Osteocyte (in vitro differentiated cells): ENCODE results near the gene CDKN2C. TPM values are rescaled to one million over a fixed set of nuclear protein-coding genes. Genes with fewer than 3 reads are reported as not detected.
"Not testable (repeated sequence)": the region's sequence is repeated elsewhere in the genome, so short reads cannot be mapped to it uniquely, and the experiment has no call there.

ENCODE experiments used
- DNase-seq: peaks from one replicate; pipeline ENCODE4 v3.0.0; 2021; ENCODE audit warnings: mixed read lengths; ENCODE audit not compliant: unreplicated experiment; ENCODE audit errors: extremely low spot score
- H3K27ac Mint-ChIP-seq: one replicate; pipeline ENCODE4 v1.8.0; 2021; ENCODE audit warnings: mild to moderate bottlenecking, mixed read lengths; ENCODE audit not compliant: unreplicated experiment
- H3K27me3 Mint-ChIP-seq: one replicate; pipeline ENCODE4 v1.8.0; 2021; ENCODE audit warnings: mixed read lengths; ENCODE audit not compliant: unreplicated experiment
- H3K36me3 Mint-ChIP-seq: one replicate; pipeline ENCODE4 v1.8.0; 2021; ENCODE audit warnings: mixed read lengths; ENCODE audit not compliant: unreplicated experiment
- H3K4me1 Mint-ChIP-seq: one replicate; pipeline ENCODE4 v1.8.0; 2021; ENCODE audit warnings: mixed read lengths; ENCODE audit not compliant: unreplicated experiment
- H3K4me3 Mint-ChIP-seq: one replicate; pipeline ENCODE4 v1.8.0; 2021; ENCODE audit warnings: mild to moderate bottlenecking, moderate library complexity, mixed read lengths; ENCODE audit not compliant: unreplicated experiment
- H3K9me3 Mint-ChIP-seq: one replicate; pipeline ENCODE4 v1.8.0; 2021; ENCODE audit warnings: mixed read lengths; ENCODE audit not compliant: unreplicated experiment
- total RNA-seq: library from RNA; stranded (reverse); gene quantifications from 2 replicates; pipeline ENCODE4 v1.2.1, GENCODE V29; 2021
- TF ChIP-seq, protein P1 (sequence below): fragments of 200-600 bp; sonication (generic); IDR thresholded peaks from 2 replicates; pipeline ENCODE4 v1.5.0; 2021; ENCODE audit warnings: antibody characterized with exemption, mild to moderate bottlenecking, moderate library complexity

Gene CDKN2C
- total RNA-seq, 1 donor from 2014 or later, result 9.2 TPM

DNA sequence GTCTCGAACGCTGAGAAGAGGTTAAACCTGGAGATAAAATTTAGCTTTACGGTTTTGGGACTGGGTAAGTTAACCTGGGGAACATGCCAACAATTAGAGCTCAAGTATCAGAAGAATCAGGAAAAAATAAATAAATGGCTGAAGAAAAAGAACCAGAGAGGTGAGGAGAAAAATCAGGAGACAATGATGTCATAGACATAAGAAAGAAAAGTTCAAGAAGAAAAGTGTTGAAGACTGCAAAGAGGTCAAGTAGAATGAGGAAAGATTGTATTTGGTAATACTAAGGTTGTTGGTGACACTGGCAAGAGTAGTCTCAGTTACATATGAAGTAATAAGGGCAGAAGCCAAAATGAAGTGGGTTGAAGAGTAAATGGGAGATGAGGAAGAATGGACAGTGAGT lies 26.0 kb downstream of the CDKN2C start:
- Mint-ChIP-seq H3K27me3 (peaks cover 48% of the 10 kb centered on the region), H3K4me1 (no peaks in the 10 kb centered on the region), H3K9me3 (no peaks in the 10 kb centered on the region), H3K36me3 (no peaks in the 10 kb centered on the region), H3K27ac (no peak overlapping the region), H3K4me3 (no peak overlapping the region)
- DNase-seq, result no peak
- TF ChIP-seq, protein P1, sequence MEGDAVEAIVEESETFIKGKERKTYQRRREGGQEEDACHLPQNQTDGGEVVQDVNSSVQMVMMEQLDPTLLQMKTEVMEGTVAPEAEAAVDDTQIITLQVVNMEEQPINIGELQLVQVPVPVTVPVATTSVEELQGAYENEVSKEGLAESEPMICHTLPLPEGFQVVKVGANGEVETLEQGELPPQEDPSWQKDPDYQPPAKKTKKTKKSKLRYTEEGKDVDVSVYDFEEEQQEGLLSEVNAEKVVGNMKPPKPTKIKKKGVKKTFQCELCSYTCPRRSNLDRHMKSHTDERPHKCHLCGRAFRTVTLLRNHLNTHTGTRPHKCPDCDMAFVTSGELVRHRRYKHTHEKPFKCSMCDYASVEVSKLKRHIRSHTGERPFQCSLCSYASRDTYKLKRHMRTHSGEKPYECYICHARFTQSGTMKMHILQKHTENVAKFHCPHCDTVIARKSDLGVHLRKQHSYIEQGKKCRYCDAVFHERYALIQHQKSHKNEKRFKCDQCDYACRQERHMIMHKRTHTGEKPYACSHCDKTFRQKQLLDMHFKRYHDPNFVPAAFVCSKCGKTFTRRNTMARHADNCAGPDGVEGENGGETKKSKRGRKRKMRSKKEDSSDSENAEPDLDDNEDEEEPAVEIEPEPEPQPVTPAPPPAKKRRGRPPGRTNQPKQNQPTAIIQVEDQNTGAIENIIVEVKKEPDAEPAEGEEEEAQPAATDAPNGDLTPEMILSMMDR, result no peak

DNA sequence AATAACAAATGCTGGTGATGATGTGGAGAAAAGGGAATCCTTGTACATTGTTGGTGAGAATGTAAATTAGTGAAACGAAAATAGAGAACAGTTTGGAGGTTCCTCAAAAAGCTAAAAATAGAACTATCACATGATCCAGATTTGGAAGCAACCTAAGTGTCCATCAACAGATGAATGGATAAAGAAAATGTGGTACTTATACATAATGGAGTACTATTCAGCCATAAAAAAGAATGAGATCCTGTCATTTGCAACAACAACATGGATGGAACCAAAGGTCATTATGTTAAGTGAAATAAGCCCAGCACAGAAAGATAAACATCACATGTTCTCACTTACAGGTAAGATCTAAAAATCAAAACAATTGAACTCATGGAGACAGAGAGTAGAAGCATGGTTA lies 29.3 kb downstream of the CDKN2C start:
- not testable (repeated sequence) for H3K4me1 Mint-ChIP-seq, H3K9me3 Mint-ChIP-seq, DNase-seq, H3K4me3 Mint-ChIP-seq, H3K36me3 Mint-ChIP-seq, H3K27ac Mint-ChIP-seq
- H3K27me3 Mint-ChIP-seq, result peaks cover 58% of the 10 kb centered on the region

DNA sequence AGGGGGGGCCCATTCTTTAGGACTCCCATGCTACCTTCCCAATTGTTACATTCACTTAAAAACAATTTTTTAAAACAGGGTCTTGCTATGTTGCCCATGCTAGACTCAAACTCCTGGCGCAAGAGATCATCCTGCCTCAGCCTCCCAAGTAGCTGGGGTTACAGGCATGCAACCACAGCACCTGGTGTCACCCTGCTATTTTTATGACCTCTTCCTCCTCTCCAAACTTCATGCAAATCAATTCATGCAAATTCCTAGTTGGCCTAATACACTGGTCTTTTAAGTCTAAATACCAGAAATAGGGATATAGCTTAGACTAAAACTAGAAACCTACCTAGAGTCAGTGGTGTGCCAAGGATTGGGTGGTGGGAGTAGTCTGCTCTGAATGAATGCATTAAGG lies 30.1 kb downstream of the CDKN2C start:
- no peak overlapping the region for H3K4me3 Mint-ChIP-seq
- H3K27me3 Mint-ChIP-seq, result peaks cover 59% of the 10 kb centered on the region
- DNase-seq, result no peak
- H3K9me3 Mint-ChIP-seq, result no peaks in the 10 kb centered on the region
- no peaks in the 10 kb centered on the region for H3K36me3 Mint-ChIP-seq
- TF ChIP-seq, protein P1, result no peak
- H3K27ac Mint-ChIP-seq, result no peak overlapping the region
- no peaks in the 10 kb centered on the region for H3K4me1 Mint-ChIP-seq

DNA sequence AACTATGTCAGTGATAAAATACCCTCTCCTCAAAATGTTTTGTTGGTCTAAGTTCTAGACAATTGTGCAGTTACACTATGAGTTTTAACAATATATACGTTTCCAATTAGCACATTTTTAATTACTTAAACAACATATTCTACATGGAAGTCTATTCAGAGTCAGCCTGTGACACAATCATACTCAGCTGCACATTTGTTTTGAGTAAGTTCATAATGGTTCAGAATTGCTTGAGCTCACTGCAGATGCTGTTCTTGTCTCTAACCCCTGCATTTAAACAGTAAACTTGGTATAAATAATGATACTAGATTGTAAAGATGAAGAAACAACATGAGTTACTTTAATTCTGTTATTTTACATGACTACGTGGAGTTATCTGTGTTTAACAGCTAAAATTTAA lies 30.6 kb downstream of the CDKN2C start:
- no peak overlapping the region for H3K27ac Mint-ChIP-seq
- no peak for DNase-seq
- peaks cover 58% of the 10 kb centered on the region for H3K27me3 Mint-ChIP-seq
- TF ChIP-seq, protein P1, result no peak
- H3K4me3 Mint-ChIP-seq, result no peak overlapping the region
- no peaks in the 10 kb centered on the region for H3K36me3 Mint-ChIP-seq
- no peaks in the 10 kb centered on the region for H3K4me1 Mint-ChIP-seq
- H3K9me3 Mint-ChIP-seq, result no peaks in the 10 kb centered on the region

DNA sequence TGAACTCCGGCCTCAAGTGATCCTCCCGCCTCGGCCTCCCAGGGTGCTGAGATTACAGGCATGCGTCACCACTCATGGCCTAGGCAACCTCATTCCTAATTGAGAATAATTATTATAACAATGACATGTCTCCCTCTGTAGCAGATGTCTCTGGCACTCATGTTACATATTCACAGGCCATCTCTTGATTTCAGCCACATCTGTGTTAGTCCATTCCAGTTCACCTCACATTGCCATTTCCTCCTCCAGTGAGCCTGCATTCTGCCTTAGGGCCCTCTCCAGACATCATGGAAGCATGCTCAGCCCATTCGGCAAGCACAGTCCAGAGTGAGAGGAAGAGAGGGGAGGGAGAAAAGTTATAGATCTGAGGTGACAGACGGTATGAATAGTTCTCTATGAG lies 32.5 kb downstream of the CDKN2C start:
- H3K36me3 Mint-ChIP-seq, result no peaks in the 10 kb centered on the region
- TF ChIP-seq, protein P1, result no peak
- no peaks in the 10 kb centered on the region for H3K4me1 Mint-ChIP-seq
- H3K9me3 Mint-ChIP-seq, result peaks cover 5% of the 10 kb centered on the region
- peaks cover 55% of the 10 kb centered on the region for H3K27me3 Mint-ChIP-seq
- no peak overlapping the region for H3K4me3 Mint-ChIP-seq
- no peak overlapping the region for H3K27ac Mint-ChIP-seq
- DNase-seq, result no peak

DNA sequence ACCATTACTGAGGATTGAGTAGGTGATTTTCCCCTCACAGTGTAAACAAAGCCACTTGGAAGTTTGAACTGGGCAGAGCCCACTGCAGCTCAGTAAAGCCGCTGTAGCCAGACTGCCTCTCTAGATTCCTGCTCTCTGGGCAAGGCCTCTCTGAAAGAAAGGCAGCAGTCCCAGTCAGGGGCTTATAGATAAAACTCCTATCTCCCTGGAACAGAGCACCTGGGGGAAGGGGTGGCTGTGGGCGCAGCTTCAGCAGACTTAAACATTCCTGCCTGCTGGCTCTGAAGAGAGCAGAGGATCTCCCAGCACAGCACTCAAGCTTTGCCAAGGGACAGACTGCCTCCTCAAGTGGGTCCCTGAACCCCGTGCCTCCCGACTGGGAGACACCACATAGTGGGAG lies 35.5 kb downstream of the CDKN2C start:
- not testable (repeated sequence) for H3K36me3 Mint-ChIP-seq, H3K4me3 Mint-ChIP-seq, H3K27ac Mint-ChIP-seq, H3K4me1 Mint-ChIP-seq, DNase-seq
- Mint-ChIP-seq H3K9me3 (peaks cover 11% of the 10 kb centered on the region), H3K27me3 (peaks cover 62% of the 10 kb centered on the region)
